K562 (cell line): ENCODE results near the gene PIK3CD. TPM values are rescaled to one million over a fixed set of nuclear protein-coding genes. Genes with fewer than 3 reads are reported as not detected.

Source experiments
- BRD9 ChIP-seq: fragments of 450-650 bp; IDR thresholded peaks from 2 replicates; pipeline ENCODE4 v1.6.1; 2018; ENCODE audit warnings: low read depth; ENCODE audit not compliant: partially characterized antibody
- CBX2 ChIP-seq: fragments of 200-600 bp; sonication (generic); IDR thresholded peaks from one replicate; pipeline ENCODE4 v1.6.1; 2012; ENCODE audit warnings: mild to moderate bottlenecking, low read length, inconsistent platforms; ENCODE audit not compliant: insufficient read depth, poor library complexity, severe bottlenecking
- CHD2 ChIP-seq: IDR thresholded peaks from 2 replicates; pipeline ENCODE4 v1.6.1; 2011; ENCODE audit warnings: low read depth, low read length
- DACH1 ChIP-seq: fragments of 450-650 bp; IDR thresholded peaks from 2 replicates; pipeline ENCODE4 v1.6.1; 2018; ENCODE audit not compliant: partially characterized antibody
- ETV6 ChIP-seq, 3 experiments: fragments of 150-350 bp in 1 of 3; sonication (generic) in 1 of 3; formaldehyde crosslinking in 1 of 3; IDR thresholded peaks; 2 replicates each; pipeline versions ENCODE4 v1.6.1 to v1.8.0; 2014 to 2022; ENCODE audit warnings: borderline replicate concordance in 2 of 3, low read depth in 2 of 3, antibody characterized with exemption in 1 of 3, low read length in 1 of 3, mild to moderate bottlenecking in 1 of 3, missing genetic modification reagents in 1 of 3
- GATAD2A ChIP-seq: fragments of 450-650 bp; IDR thresholded peaks from 2 replicates; pipeline ENCODE4 v1.6.1; 2017
- HIVEP1 ChIP-seq: fragments of 250-450 bp; sonication (Bioruptor Pico); IDR thresholded peaks from 2 replicates; pipeline ENCODE4 v1.4.0; 2020; ENCODE audit warnings: mild to moderate bottlenecking
- LARP7 ChIP-seq: fragments of 450-650 bp; IDR thresholded peaks from 2 replicates; pipeline ENCODE4 v1.6.1; 2016
- MEF2D ChIP-seq: conservative IDR thresholded peaks from 2 replicates; pipeline ENCODE4 v1.6.1; 2016; ENCODE audit warnings: low read depth, missing genetic modification characterization, missing compliant biosample characterization
- MNT ChIP-seq, 2 experiments: fragments of 450-650 bp; conservative IDR thresholded peaks; 2 replicates each; pipeline ENCODE4 v1.6.1; 2017; ENCODE audit warnings: mild to moderate bottlenecking in 2 of 2, moderate library complexity in 2 of 2
- MTF1 ChIP-seq: fragments of 250-450 bp; sonication (Bioruptor Pico); IDR thresholded peaks from 2 replicates; pipeline ENCODE4 v1.9.0; 2021; ENCODE audit warnings: moderate library complexity, mild to moderate bottlenecking, inconsistent platforms, borderline replicate concordance
- RBM34 ChIP-seq: fragments of 200-400 bp; formaldehyde crosslinking; IDR thresholded peaks from 2 replicates; pipeline ENCODE4 v1.6.1; 2018; ENCODE audit warnings: low read length, borderline replicate concordance; ENCODE audit not compliant: insufficient read depth
- SIX5 ChIP-seq, 2 experiments: IDR thresholded peaks; 2 replicates each; pipeline ENCODE4 v1.6.1; 2011; ENCODE audit warnings: low read length in 2 of 2, borderline replicate concordance in 1 of 2, low read depth in 1 of 2, mild to moderate bottlenecking in 1 of 2, moderate library complexity in 1 of 2; ENCODE audit not compliant: insufficient read depth in 1 of 2
- TOE1 ChIP-seq, 2 experiments: fragments of 450-650 bp in 1 of 2; sonication (generic) in 1 of 2; formaldehyde crosslinking in 1 of 2; IDR thresholded peaks; 2 replicates each; pipeline versions ENCODE4 v1.7.1 to v1.8.0; 2016 to 2022; ENCODE audit warnings: borderline replicate concordance in 2 of 2, mild to moderate bottlenecking in 2 of 2, antibody characterized with exemption in 1 of 2, inconsistent platforms in 1 of 2, low read depth in 1 of 2, missing genetic modification reagents in 1 of 2, moderate library complexity in 1 of 2
- ZNF175 ChIP-seq: fragments of 200-800 bp; sonication (Bioruptor generic); IDR thresholded peaks from 2 replicates; pipeline ENCODE4 v1.6.1; 2016; ENCODE audit warnings: low read depth, mild to moderate bottlenecking, missing genetic modification characterization, missing compliant biosample characterization
- ZNF23 ChIP-seq: fragments of 250-450 bp; sonication (Bioruptor Pico); IDR thresholded peaks from 2 replicates; pipeline ENCODE4 v1.4.0; 2020; ENCODE audit warnings: mild to moderate bottlenecking
- ZNF239 ChIP-seq: fragments of 250-450 bp; sonication (Bioruptor Pico); IDR thresholded peaks from 2 replicates; pipeline ENCODE4 v1.4.0; 2020; ENCODE audit warnings: mild to moderate bottlenecking
- ZNF76 ChIP-seq: fragments of 250-450 bp; sonication (Bioruptor Pico); IDR thresholded peaks from 2 replicates; pipeline ENCODE4 v1.4.0; 2020; ENCODE audit warnings: mild to moderate bottlenecking, moderate library complexity, borderline replicate concordance
- polyA plus RNA-seq, 8 experiments: library from polyadenylated mRNA; depleted of rRNA in 4 of 8; stranded (reverse) in 5 of 8; unstranded in 3 of 8; fragments of >200 nt; fragmentation: Nextera tagmentation in 2 of 8; fragmentation: Illumina TruSeq in 1 of 8; extraction: Ambion mirVana in 2 of 8; extraction: Trizol in 1 of 8; gene quantifications; 2 replicates each; pipeline versions ENCODE4 v1.2.1 to v1.2.3, GENCODE V29; 2011 to 2014; ENCODE audit warnings: inconsistent platforms in 1 of 8, missing spikeins in 1 of 8
- total RNA-seq, 7 experiments: library from RNA; depleted of rRNA in 6 of 7; stranded (reverse); fragments of >200 nt in 6 of 7; fragmentation: Illumina TruSeq in 2 of 7; extraction: Trizol in 2 of 7; gene quantifications; 2 replicates each; pipeline versions ENCODE4 v1.2.1 to v1.2.3, GENCODE V29; 2011 to 2021; ENCODE audit warnings: low replicate concordance in 1 of 7
- TF ChIP-seq, protein P1 (sequence below): fragments of 250-450 bp; sonication (Bioruptor Pico); IDR thresholded peaks from 2 replicates; pipeline ENCODE4 v1.5.0; 2020; ENCODE audit warnings: mild to moderate bottlenecking, borderline replicate concordance
- TF ChIP-seq, protein P2 (sequence below): IDR thresholded peaks from 2 replicates; pipeline ENCODE4 v1.6.1; 2011; ENCODE audit warnings: borderline replicate concordance, low read depth, mild to moderate bottlenecking, moderate library complexity, low read length; ENCODE audit not compliant: insufficient read depth, poor library complexity, severe bottlenecking

PIK3CD gene
- total and polyA plus RNA-seq, 9 of the 15 experiments (the other 6 are each of a cell fraction or from before 2014, with no cell fraction given): 1.8 to 20.8 (median 7.2) TPM

DNA sequence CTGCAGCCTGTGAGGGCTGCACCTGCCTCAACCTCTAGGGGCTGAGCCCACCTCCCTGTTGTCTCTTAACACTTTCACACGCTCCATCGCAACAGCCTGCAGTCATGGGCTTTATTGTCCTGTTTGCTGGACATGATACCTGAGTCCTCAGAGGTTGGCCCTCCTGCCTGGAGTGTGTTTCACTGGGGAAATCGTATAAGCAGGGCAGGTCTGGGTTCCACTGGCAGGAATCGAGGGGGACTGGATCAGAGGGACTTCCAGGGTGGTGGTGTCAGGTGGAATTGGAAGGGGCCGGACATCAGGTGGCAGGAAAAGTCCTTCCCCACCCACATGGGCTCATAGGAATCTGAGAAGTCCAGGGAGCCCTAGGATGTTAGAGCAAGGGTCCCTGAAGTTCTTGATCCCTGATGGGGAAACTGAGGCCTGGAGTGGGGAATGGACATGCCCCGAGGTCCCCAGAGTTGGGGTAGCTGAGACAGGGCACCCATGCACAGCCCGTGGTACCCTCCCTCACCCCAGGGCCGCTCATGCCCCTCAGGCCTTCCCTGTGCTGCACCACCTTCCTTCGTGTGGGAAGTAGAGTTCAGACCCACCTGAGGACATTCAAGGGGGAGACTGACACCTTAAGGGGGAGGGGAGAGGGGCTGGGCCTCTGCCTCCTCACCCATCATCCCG, 66.6 kb downstream of the PIK3CD start (continued):
- no peak for TF ChIP-seq CBX2
- no peak for TF ChIP-seq MNT (conservative IDR thresholded peaks at IDR 0.05)
- 0 out of 2 replicates have a peak, but pooled peaks have one; percentile 39 for TF ChIP-seq MTF1
- no peak for TF ChIP-seq TOE1 (IDR thresholded peaks at IDR 0.05; ENCODE audit: borderline replicate concordance)
- TF ChIP-seq TOE1 (CRISPR knock-in tag; IDR thresholded peaks at IDR 0.05; ENCODE audit: borderline replicate concordance, low read depth): no peak
- TF ChIP-seq, protein P1, sequence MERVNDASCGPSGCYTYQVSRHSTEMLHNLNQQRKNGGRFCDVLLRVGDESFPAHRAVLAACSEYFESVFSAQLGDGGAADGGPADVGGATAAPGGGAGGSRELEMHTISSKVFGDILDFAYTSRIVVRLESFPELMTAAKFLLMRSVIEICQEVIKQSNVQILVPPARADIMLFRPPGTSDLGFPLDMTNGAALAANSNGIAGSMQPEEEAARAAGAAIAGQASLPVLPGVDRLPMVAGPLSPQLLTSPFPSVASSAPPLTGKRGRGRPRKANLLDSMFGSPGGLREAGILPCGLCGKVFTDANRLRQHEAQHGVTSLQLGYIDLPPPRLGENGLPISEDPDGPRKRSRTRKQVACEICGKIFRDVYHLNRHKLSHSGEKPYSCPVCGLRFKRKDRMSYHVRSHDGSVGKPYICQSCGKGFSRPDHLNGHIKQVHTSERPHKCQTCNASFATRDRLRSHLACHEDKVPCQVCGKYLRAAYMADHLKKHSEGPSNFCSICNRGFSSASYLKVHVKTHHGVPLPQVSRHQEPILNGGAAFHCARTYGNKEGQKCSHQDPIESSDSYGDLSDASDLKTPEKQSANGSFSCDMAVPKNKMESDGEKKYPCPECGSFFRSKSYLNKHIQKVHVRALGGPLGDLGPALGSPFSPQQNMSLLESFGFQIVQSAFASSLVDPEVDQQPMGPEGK (CRISPR knock-in tag): no peak
- peak; percentile 22 for TF ChIP-seq BRD9
- TF ChIP-seq CHD2: no peak
- TF ChIP-seq SIX5 (IDR thresholded peaks at IDR 0.05; ENCODE audit: borderline replicate concordance in 1 of 2, insufficient read depth in 1 of 2, low read depth in 1 of 2, low read length in 2 of 2): no peak
- no peak for TF ChIP-seq ZNF23 (CRISPR knock-in tag)
- no peak for TF ChIP-seq ZNF239 (CRISPR knock-in tag)
- TF ChIP-seq ZNF175 (CRISPR knock-in tag): 0 out of 2 replicates have a peak, but pooled peaks have one; percentile 56
- no peak for TF ChIP-seq MEF2D (tag)
- TF ChIP-seq, protein P2, sequence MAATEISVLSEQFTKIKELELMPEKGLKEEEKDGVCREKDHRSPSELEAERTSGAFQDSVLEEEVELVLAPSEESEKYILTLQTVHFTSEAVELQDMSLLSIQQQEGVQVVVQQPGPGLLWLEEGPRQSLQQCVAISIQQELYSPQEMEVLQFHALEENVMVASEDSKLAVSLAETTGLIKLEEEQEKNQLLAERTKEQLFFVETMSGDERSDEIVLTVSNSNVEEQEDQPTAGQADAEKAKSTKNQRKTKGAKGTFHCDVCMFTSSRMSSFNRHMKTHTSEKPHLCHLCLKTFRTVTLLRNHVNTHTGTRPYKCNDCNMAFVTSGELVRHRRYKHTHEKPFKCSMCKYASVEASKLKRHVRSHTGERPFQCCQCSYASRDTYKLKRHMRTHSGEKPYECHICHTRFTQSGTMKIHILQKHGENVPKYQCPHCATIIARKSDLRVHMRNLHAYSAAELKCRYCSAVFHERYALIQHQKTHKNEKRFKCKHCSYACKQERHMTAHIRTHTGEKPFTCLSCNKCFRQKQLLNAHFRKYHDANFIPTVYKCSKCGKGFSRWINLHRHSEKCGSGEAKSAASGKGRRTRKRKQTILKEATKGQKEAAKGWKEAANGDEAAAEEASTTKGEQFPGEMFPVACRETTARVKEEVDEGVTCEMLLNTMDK: peak; percentile 31
- TF ChIP-seq LARP7: no peak
- peak; percentile 21; the same call in 1 of the 2 replicates for TF ChIP-seq HIVEP1 (CRISPR knock-in tag)
- no peak for TF ChIP-seq ZNF76 (CRISPR knock-in tag)
- no peak for TF ChIP-seq GATAD2A
- no peak for TF ChIP-seq DACH1
- TF ChIP-seq ETV6 (IDR thresholded peaks at IDR 0.05; ENCODE audit: borderline replicate concordance in 1 of 2, low read depth in 2 of 2, low read length in 1 of 2): 0 out of 4 replicates have a peak, but pooled peaks of 1 of the 2 experiments have one; percentile 14
- no peak for TF ChIP-seq ETV6 (CRISPR knock-in tag; IDR thresholded peaks at IDR 0.05; ENCODE audit: borderline replicate concordance)
- no peak for TF ChIP-seq RBM34
